GM12873 (cell line): Measurements from ENCODE around the gene ZNF275.

Source experiments
- CTCF ChIP-seq: IDR thresholded peaks from 2 replicates; pipeline ENCODE4 v1.5.1; 2012; ENCODE audit warnings: low read depth, mild to moderate bottlenecking, moderate library complexity, low read length, control low read depth; ENCODE audit not compliant: insufficient read depth; ENCODE audit errors: missing control alignments

The ZNF275 gene, protein sequence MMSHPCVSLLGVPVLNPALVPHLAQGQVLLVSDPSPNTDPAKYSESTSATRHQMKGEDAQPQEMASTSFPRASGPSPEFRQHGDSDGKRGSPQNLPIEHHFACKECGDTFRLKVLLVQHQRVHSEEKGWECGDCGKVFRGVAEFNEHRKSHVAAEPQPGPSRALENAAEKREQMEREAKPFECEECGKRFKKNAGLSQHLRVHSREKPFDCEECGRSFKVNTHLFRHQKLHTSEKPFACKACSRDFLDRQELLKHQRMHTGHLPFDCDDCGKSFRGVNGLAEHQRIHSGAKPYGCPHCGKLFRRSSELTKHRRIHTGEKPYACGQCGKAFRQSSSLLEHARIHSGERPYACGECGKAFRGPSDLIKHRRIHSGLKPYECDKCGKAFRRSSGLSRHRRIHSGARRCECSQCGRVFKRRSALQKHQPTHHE

DNA sequence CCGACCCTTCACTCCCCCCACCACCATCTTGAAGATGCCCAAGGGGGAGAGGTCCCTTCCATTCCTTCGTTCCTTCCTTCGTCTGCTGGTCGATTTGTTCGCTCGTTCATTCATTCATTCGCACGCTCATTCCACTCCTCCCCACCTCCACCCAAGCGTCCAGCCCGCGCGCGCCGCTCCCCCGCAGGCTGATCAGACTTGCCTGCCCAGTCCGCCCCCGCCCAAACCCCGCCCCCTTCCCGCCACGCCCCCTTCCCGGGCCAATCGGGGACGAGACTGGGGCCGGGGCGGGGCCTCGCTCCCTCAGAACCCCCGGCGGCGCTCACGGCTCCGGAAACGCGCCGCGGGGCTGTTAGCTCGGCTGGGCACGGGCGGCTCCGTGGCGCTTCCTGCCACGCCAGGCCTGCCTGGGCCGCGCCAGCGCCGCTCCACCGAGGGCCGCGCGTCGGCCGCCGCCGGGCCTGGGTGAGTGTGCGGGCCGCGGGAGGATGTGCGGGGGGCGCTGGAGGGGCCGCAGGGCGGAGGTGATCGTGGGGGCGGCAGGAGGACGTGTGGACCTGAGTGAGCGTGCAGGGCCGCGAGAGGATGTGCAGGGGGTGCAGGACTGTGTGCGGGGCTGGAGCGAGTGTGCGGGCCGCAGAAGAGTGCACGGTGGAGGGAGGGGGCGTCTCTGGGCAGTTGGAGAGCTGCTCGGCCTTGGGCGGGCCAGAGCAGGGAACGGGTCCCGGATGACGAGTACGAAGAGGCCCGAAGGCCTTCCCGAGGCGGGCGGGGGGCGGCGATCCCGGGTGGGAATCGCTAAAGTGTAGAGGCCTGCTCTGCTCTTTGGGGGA is at the start of gene ZNF275:
Gene ZNF275 (plus strand): TSS at position 333 of the 833 bp plus-strand sequence. CDS start 2,527 bp downstream, outside the sequence.
- TF ChIP-seq CTCF = no peak

DNA sequence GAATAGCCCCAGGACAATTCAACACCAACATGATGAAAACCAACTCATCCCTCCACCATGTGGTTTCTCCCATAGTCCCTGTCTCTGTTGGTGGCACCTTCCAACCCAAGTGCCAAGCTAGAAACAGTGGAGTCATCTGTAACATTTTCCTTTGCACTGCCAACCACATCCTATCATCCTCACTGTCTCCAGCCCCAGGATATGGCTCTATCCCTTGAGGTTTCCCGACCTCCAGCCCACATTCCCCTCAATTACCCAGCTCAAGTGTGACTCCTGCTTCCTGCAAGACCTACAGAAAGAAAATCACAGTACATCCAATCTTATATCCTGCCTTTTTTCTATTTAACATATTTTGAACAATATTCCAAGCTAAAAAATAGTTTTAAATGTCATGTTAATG is 36.6 kb upstream of the ZNF275 start:
- no peak for TF ChIP-seq CTCF

- no peak for TF ChIP-seq CTCF
Observed at GRCh38 chrX:153299855-153300254, 34.1 kb upstream of the ZNF275 start.

- no peak for TF ChIP-seq CTCF
Observed at GRCh38 chrX:153301746-153302145, 32.2 kb upstream of the ZNF275 start.

GRCh38 chrX:153302796-153303195 is 31.2 kb upstream of the ZNF275 start:
- TF ChIP-seq CTCF = no peak

DNA sequence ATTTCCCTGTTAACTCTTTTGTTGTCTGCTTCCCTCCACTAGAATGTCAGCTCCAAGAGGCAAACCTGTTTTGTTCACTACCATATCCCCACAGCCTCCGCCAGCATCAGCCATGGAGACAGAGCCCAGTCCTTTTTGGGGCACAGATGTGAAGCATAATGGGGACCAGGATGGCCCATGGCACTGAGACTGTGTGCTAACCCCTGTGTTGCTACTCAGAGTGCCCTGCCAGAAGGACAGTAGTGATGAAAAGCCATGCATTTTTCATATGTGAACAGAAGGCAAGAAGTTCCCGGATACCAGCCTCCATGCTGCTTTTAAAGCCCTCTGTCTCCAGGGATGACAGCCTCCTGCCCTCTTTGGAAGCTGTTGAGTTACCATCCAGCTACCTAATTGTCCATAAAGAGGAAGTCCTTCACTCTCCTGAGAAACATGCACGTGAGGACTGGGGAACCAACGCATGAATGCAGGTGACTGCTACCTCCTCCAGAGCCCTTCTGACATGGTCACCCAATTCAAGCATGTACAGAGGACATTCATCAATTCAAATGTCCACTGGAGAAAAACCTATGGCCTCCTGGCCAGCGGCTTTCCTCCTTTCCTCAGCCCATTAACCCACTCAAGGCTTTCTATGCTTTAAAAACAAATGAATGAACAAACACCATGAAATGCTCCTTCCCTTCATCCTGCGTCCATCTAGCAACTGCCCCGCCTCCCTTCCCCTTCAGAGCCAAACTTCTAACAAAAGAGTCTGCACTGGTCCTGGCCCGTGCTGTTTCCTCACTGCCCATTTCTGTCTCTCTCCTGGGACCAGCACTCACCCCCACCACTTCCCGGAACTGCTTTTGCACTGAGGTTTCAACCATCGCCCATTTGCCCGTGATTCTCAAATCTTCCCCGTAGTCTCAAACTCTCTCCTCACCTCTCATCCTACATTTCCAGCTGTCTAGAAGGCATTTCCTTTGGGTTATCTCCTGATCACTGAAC is 30.4 kb upstream of the ZNF275 start:
- no peak for TF ChIP-seq CTCF
